ELF-1 (cell line): ENCODE results near the gene HAUS2.
A peak's percentile ranks its signal among the peaks of the same experiment; 100 is the strongest.
"Not testable (repeated sequence)": the region's sequence is repeated elsewhere in the genome, so short reads cannot be mapped to it uniquely, and the experiment has no call there.

ENCODE experiments used
- DNase-seq: peaks from one replicate; pipeline ENCODE4 v3.0.0-alpha.2; 2016; ENCODE audit warnings: low read depth, low spot score

HAUS2 gene

DNA sequence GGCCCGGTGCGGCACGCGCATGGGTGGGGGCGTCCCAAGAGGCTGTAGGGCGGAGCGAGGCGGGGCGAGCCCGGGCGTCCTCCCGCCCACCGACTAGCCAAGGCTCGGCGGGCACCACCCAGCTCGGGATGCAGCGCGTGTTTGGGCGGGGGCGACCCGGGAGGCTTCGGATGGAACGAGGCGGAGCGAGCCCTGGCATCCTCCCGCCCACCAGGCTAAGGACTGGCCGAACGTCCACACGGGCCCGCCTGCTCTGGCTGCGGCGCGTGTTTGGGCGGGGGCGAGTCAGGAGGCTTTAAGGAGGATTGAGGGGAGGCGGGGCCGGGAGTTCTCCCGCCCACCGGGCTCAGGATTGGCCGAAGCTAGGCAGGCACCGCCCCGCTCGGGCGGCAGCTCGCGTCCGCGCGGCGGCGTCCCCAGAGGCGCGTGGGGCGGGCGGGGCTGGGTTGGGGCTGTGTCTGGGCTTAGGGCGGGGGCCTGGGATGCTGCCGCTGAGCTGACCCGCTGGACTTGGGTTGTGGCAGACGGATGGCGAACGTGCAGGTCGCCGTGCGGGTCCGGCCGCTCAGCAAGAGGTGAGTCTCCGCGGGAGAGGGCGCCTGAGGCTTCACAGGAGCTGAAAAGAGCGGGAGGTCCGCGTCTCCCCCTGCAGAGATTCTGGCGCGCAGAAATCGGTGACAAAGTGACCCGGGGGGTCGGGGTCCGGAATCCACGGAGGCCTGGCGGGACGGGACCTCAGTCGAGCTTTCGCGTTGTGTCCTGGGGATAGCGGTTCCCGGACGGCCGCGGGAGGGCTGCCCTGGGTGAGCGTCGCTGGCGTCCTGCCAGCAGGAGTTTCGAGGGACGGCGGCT lies 26.8 kb downstream of the HAUS2 start, which contains the start of gene STARD9:
Gene STARD9 (plus strand): TSS at position 419 of the 852 bp plus-strand sequence. CDS start 110 bp downstream, at position 529.
- DNase-seq, result peak; percentile 100

DNA sequence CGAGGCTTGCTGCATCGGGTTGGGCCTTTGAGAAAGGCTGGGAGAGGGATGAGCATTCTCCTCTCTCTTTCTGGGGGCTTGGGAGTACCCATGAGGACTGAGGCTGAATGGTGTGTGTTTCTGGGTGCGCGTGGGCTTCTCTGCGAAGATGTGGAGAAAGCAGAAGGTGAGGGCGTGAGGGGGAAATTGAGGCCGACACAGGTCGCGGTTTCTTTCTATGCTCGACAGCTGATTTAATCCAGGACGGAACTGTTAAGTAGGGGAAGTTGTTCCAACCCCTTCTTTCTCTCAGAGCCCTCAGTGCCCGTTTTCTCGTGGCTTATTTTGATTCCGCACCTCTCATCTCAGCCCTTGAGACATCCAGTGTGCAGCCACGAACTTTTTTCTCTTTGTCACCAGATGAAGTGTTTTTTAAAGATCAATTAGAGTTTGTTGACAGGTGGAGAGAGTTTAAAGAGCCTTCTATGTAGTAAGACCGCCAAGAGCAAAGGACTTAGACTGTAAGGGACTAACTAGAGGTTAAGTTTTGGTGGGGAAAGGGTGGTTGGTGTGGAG lies 27.5 kb downstream of the HAUS2 start:
- no peak for DNase-seq

DNA sequence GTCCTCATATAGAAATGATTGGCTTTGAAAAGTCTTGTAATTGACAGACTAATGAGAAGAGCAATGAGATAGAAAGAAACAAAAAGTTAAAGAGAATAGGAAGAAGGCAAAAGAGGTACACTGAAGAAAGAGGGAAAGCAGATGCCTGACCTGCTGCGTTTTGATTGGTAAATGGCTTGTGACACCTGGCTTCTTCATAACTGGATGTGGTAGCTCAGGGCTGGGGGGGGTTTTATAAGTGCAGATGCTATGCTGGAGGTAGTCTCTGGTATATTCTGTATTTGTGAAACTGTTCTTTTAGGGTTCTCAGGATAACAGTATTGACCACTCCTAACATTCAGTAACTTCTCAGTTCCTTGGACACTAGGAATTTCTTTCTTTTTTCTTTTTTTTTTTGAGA lies 28.1 kb downstream of the HAUS2 start:
- DNase-seq, result no peak

DNA sequence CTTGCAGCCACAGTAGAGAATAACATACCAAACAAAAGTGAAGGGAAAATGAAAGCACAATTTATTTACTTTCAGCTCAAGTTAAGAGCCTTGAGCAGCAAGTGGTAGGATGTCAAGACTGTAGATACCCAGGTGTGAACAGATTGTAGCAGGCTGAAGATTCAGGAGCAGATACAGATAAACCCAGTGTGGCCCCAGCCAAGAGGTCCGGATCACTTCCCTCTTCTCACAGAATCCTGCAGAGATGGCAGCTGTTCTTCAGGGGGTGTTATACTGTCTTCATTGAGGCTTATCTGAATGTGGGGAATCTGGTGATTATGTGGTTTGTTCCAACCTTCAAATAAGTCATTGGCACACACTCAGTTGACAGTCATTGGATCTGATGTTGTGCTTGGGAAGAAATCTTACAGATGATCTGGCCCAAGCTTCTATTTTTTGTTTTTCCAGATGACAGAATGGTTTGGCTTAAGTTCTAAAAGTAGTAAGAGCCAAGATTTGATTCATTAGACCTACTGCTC lies 28.9 kb downstream of the HAUS2 start:
- no peak for DNase-seq

DNA sequence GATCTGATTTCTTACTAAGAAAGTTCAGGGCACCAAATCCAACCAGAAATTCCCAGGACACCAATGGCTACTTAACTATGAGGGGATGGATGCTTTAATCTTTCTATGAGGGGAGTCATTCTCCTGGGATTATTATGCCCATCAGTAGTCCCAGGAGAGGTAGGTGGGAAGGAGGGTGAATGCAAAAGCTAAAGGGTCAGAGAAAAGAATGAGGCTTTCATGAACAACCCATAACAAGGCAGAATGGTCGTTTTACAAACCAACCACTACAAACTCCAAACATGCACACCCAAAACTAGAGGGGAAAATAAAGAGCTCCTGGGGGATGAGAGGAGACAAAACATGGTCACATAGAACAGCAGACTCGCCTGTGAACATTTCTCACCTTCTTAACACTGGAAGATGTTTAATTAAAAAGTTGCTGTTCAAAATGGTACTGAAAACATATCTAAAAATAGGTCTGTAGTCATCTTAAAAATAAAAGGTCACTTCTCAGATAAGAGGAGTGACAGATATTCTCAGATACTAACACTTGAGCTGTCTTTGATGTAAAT lies 30.4 kb downstream of the HAUS2 start:
- no peak for DNase-seq

DNA sequence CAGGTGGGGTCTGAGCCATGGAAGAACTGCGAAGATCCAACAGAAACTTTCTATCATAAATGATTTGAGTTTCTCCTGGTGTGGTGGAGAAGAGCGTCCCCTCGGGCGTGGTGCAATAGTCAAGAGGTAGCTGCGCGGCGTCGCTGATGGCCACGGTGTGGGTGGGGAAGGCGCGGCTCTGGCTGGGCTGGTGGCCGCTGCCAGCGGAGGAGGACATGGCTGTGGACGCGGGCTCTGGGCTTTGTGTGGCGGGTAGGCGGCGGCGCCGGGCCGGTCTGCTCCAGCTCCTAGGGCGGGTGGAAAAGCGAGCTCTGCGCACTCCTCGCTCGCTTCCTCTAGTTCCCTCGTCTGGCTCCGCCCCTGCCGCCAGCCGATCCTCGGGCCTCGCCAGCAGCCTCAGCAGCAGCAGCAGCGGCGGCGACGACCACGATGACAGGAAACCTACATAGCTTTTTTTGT lies 32.7 kb downstream of the HAUS2 start:
- DNase-seq, result peak; percentile 93

DNA sequence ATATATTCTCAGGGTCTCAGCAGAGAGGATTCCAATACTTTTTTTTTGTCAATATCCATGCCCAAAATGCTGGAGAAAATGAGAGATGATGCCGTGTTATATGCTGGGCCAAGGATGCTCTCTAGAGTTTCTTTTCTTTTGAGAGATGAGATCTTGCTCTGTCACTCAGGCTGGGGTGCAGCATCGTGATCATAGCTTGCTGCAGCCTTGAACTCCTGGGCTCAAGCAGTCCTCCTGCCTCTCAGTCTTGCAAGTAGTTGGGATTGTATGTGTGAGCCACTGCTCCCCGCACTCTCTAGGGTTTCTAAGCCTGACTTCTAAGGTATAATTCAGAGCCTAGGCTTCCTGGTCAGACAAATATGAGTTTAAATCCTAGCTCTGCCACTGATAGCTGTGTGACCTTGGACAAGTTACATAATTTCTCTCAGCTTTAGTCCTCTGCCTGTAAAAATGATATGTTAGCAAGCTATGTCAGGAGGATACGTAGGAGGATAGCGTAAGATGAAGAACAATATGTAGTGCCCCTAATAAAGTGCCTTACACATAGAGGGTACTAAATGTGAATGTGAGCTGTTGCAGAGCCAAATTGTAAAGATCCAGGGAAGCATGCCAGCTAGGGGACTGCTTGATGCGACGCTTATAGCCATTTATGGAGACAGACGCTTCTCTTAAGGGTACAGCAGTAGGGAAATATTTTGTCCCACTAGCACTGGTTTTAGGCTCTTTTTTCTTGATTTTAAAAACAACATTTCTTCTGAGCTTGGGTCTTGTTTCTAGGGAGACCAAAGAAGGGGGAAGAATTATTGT lies 34.1 kb downstream of the HAUS2 start:
- DNase-seq, result no peak

DNA sequence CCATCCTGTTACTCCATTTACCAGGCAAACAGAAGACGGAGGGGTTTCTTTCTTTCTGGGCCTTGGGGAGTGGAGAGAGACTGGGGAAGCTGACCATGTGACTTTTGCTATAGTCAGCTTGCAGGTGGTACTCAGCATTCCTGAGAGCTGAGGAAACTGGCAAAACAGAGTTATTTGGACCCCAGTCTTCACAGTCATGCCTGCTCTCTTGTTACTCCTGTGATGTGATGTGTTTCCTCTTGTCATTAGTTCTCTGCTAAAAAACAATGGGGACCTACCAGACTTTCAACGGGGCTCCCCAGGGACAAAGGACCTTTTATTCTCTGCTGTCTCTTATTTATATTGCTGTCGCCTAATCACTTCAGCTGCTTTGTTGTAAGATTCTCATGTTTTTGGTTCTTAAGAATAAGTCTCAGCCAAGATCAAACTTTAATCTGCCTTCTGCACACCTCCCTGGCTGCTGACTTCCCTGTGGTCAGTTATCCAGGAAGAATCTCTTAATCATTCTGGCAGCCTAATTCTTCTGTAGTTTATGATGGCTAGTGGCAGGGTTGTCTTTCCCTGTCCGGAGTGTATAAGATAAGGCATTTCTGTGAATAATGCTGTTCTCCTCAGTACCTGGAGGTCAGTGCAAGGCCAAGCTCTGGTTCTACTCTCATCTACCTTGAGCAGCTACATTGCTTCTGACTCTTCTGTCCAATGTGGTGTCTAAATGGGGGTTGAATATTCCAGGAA lies 35.6 kb downstream of the HAUS2 start:
- DNase-seq, result peak; percentile 34

DNA sequence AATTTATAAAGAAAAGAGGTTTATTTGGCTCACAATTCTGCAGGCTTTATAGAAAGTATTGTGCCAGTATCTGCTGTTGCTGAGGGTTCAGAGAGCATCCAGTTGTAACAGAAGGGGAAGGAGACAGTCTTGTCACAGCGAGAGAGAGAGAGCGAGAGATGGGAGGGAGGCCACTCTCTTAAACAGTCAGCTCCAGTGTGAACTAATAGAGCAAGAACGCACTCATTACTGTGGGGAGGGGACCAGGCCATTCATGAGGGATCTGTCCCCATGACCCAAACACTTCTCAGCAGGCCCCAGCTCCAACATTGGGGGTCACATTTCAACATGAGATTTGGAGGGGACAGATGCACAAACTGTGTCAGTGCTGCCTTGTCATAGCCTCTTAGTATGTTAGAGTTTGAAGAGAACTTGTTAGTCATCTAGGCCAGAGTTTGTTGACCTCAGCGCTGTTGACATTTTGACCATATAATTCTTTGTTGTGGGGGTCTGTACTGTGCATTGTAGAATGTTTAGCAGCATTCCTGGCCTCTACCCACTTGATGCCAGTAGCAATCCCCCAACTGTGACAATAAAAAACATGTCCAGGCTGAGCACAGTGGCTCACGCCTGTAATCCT lies 42.1 kb downstream of the HAUS2 start:
- DNase-seq, result no peak

DNA sequence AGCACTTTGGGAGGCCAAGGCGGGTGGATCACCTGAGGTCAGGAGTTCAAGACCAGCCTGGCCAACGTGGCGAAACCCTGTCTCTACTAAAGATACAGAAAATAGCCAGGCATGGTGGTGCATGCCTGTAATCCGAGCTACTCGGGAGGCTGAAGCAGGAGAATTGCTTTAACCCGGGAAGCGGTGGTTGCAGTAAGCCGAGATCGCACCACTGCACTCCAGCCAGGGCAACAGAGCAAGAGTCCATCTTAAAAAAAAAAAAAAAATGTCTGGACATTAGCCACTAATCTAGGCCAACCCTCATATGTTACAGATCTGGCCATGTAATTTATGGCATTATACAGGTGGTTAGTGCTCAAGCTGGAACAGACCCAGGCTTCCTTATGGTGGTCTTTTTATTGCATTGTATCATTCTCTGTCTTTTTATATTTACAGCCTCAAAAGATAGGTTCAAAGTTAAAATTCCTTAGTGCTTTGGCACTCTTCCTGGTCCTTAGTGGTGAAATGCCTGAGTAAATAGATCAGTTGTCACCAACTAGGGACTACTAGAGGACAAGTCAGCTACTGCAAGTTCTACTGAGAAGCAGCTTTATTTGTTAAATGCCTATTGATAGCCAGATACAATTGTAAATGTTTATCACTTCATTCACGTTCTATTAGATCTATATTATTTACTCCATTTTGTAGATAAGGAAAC lies 42.7 kb downstream of the HAUS2 start:
- DNase-seq, result no peak

DNA sequence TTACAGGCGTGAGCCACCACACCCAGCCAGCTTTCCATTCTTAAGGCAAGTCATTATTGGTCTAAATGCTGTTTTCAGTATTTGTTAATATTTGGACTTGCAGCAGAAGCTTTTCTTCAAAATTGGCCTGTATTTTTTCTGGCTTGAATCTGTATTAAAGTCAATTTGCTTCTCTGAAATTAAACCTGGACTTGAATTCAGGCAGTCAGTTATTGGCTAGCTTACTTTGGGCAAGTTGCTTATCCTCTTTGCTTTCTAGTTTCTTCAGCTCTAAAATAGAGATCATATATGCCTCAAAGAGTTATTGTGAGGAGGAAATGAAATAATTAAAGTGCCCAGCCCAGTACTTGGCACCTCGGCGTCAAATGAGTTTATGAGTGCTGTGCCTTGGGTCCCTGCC lies 44.1 kb downstream of the HAUS2 start:
- DNase-seq, result no peak

DNA sequence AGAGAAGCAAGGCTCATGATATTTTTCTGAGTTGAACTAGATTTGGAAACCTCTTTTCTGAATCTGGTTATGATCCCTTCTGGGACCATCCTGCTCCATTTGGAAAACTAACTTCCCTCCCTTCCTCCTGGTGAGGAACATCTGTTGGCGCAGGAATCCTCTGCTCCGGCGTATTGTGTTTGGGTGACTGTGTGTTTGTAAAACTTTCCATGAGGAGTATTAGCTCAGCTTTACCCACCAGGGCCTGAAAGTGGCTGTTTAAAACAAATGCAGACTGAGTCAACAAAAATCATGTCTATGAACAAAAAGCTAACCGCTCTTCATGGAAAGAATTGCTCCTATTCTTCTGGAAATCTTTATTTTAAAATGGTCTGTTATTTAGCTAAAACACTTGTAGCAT lies 44.5 kb downstream of the HAUS2 start:
- no peak for DNase-seq

DNA sequence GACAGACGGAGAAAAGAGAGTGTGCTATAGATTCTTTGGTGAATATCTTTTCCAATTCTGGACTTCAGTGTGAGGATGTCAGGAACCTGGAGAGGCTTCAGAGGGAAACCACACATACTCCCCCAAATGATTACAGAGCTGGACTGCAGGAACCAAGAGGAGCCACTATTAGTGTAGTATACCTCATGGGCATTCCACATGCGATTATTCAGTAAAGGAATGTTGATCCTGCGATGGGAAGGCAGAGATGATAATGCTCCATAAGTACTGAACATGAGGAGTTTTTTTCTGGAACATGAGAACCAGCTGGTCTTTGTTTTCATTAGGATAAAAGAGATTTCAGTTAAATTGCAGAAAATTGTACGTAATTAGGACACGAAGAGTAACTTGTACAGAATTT lies 45.5 kb downstream of the HAUS2 start:
- no peak for DNase-seq

DNA sequence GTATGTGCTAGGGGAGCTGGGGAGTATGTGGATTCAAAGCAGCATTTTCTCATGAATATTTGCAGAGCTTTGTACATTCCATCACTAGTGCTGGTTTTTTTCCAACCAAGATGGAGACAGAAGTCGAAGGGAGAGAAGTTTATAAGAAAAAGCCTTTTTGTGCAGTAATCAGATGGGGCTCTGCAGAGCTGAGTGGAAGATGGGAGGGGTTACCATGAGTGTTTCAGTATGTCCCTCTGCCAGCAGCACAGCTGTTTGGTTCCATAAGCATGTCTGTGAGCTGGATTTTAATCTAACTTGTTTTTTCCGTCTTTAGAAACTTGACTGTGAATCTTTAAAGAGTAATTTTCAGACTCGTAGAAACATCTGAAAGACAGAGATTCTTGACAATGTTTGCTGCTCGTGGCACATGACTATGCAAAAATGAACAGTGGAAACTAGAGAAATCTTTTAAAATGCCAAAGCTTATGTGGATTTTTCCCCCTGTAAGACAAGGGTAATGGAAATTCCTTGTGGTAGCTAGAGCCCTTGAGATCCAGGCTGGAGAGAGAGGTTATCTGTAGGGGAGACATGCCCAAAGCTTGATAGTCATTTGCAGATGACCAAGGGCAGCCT lies 47.1 kb downstream of the HAUS2 start:
- no peak for DNase-seq

DNA sequence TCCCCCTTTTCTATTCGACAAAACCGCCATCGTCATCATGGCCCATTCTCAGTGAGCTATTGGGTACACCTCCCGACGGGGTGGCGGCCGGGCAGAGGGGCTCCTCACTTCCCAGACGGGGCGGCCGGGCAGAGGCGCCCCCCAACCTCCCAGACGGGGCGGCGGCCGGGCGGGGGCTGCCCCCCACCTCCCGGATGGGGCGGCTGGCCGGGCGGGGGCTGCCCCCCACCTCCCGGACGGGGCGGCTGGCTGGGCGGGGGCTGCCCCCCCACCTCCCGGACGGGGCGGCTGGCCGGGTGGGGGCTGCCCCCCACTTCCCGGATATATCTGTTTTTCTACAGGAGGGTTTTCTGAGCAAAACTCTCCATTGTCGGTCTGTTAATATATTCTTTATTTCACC lies 52.7 kb downstream of the HAUS2 start:
- DNase-seq, result not testable (repeated sequence)

DNA sequence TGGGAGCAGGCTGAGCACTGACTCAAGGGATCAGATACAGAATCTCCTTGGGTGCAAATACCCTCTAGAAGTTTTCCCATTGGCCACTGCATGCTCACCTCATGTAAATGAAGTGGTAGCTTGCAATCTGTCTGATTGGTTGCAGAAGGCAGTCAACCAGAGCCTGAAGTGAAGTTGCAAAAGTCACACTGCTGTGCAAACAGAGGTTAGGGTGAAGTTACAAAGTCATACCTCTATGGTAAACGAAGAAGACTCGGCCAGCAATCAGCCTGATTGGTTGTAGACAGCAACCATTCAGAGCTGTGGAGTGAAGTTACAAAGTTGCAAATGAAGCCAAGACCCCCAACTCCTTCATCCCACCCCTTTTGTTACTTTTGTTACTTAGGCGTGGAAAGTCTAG lies 53.9 kb downstream of the HAUS2 start:
- no peak for DNase-seq

DNA sequence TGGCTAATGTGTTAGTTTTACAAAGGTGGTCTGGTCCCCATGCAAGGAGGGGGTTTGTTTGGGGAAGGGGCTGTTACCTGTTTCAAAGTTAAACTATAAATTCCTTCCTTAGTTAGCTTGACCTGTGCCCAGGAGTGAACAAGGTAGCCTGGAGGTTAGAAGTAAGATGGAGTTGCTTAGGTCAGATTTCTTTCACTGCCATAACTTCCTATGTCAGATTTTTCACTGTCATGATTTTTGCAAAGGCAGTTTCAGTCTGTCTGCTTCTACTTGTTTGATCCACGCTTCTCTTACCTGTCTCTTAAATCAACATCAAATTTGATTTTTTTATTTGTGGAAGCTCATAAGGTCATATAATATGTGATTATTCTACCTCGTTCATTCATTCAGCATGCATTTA lies 55.3 kb downstream of the HAUS2 start:
- no peak for DNase-seq

DNA sequence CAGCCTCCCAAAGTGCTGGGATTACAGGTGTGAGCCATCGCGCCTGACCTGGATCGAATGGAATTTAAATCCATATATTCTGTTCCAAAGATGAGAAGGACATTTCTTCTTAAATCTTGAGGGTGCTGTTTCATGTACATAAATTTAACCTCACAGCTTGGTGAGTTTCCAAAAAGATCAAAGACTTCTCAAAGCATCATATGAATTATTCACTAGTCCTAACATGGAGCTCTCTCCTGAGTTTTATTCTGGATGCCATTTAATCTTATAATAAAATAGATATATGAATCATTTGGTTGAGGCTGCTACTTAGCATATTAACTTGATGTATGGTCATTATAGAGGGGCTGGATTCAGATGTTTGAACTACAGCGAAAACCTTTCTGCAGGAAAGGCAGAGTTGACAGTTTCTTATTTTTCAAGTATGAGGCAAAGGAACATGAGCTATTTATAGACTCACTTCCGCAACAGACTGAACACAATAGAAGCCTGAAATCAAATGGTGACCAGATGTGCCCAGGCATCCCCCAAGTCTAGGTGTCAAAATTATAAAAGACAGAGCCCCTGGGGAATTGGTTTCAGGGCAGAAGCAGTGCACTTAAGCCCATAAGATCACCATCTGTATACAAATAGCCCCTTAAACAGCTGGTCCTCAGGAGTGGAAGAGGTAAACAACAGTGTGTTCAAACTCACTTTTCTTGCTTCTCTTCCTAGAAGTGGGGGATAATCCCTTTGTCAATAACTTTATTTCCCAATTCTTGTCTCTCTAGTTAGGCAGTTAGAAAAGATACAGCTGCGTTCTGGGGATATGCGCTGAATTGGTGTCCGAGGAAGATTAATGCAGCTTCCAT lies 56.5 kb downstream of the HAUS2 start:
- no peak for DNase-seq

DNA sequence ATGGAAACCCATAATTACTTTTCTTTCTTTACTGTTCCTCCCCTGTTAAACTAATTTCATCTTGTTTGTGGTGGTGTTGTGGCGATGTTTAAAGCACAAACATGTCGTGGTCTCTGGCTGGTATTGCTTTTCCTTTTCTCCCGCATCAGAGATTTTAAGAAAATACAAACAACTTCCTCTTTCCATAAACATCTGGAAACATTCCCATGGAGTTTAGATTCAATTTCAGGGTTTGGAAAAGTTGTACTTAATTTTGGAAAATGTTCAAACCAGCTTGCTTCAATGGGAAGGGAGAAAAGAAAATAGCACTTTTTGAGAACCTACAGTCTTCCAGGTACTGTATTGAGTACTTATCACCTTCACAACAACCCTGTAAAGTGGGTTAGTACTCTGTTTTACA lies 57.2 kb downstream of the HAUS2 start:
- DNase-seq, result no peak
